Embryonic facial prominence (tissue), 1 donor: Measurements from ENCODE around the gene TET2.

Source experiments
- DNase-seq: peaks from one replicate; pipeline ENCODE4 v3.0.0-alpha.2; 2016; ENCODE audit errors: extremely low spot score

TET2 gene

GRCh38 chr4:105182211-105182610 lies 35.5 kb downstream of the TET2 start:
- no peak for DNase-seq

GRCh38 chr4:105184316-105184980 lies 37.8 kb downstream of the TET2 start:
- no peak for DNase-seq

GRCh38 chr4:105186701-105187161 lies 40.1 kb downstream of the TET2 start:
- DNase-seq: no peak

- no peak for DNase-seq
Observed at GRCh38 chr4:105189855-105190650, 43.4 kb downstream of the TET2 start.

- no peak for DNase-seq
Observed at GRCh38 chr4:105191621-105192210, 45.0 kb downstream of the TET2 start.

GRCh38 chr4:105192474-105192873 lies 45.8 kb downstream of the TET2 start:
- no peak for DNase-seq

GRCh38 chr4:105192910-105193309 lies 46.2 kb downstream of the TET2 start:
- no peak for DNase-seq

- DNase-seq: no peak
Observed at GRCh38 chr4:105193536-105193935, 46.9 kb downstream of the TET2 start.

- no peak for DNase-seq
Observed at GRCh38 chr4:105194328-105195231, 47.9 kb downstream of the TET2 start.

GRCh38 chr4:105196523-105197145 lies 50.0 kb downstream of the TET2 start:
- DNase-seq: no peak

GRCh38 chr4:105197777-105198176 lies 51.1 kb downstream of the TET2 start:
- DNase-seq: no peak

- DNase-seq: no peak
Observed at GRCh38 chr4:105198541-105198940, 51.9 kb downstream of the TET2 start.

- DNase-seq: no peak
Observed at GRCh38 chr4:105206214-105206613, 59.5 kb downstream of the TET2 start.

GRCh38 chr4:105207386-105207785 lies 60.7 kb downstream of the TET2 start:
- no peak for DNase-seq

- DNase-seq: no peak
Observed at GRCh38 chr4:105208561-105208960, 61.9 kb downstream of the TET2 start.

GRCh38 chr4:105210916-105211315 lies 64.2 kb downstream of the TET2 start:
- DNase-seq: no peak

GRCh38 chr4:105215609-105216313 lies 69.1 kb downstream of the TET2 start:
- no peak for DNase-seq

GRCh38 chr4:105225500-105225899 lies 78.8 kb downstream of the TET2 start:
- no peak for DNase-seq

GRCh38 chr4:105227054-105227453 lies 80.4 kb downstream of the TET2 start:
- DNase-seq: no peak

GRCh38 chr4:105230287-105230686 lies 83.6 kb downstream of the TET2 start:
- DNase-seq: no peak

GRCh38 chr4:105232374-105232773 lies 85.7 kb downstream of the TET2 start:
- no peak for DNase-seq
